HEK293 (cell line): ENCODE results near the gene INO80C.

Experiments
- SP2 ChIP-seq: fragments of 450-650 bp; formaldehyde crosslinking; IDR thresholded peaks from 2 replicates; pipeline ENCODE4 v1.5.1; 2016; ENCODE audit warnings: missing biosample characterization, missing genetic modification characterization
- ZFP41 ChIP-seq: fragments of 450-650 bp; formaldehyde crosslinking; IDR thresholded peaks from 2 replicates; pipeline ENCODE4 v1.5.1; 2016; ENCODE audit warnings: missing biosample characterization, missing genetic modification characterization, borderline replicate concordance
- ZNF211 ChIP-seq: fragments of 450-650 bp; formaldehyde crosslinking; IDR thresholded peaks from 2 replicates; pipeline ENCODE4 v1.5.1; 2016; ENCODE audit warnings: low read depth, missing biosample characterization, missing genetic modification characterization
- ZNF24 ChIP-seq: fragments of 450-650 bp; formaldehyde crosslinking; IDR thresholded peaks from 2 replicates; pipeline ENCODE4 v1.5.1; 2016; ENCODE audit warnings: missing biosample characterization, missing genetic modification characterization
- ZNF274 ChIP-seq, 2 experiments: fragments of 200-500 bp in 1 of 2; fragments of 450-650 bp in 1 of 2; sonication (Bioruptor generic) in 1 of 2; formaldehyde crosslinking in 1 of 2; IDR thresholded peaks; 2 replicates each; pipeline versions ENCODE4 v1.5.1 to v1.6.1; 2014 to 2016; ENCODE audit warnings: borderline replicate concordance in 1 of 2, inconsistent platforms in 1 of 2, low read length in 1 of 2, missing biosample characterization in 1 of 2, missing genetic modification characterization in 1 of 2
- ZNF777 ChIP-seq: fragments of 450-650 bp; formaldehyde crosslinking; IDR thresholded peaks from 2 replicates; pipeline ENCODE4 v1.5.1; 2017; ENCODE audit warnings: missing biosample characterization, missing genetic modification characterization, borderline replicate concordance
- ZSCAN23 ChIP-seq: fragments of 450-650 bp; formaldehyde crosslinking; IDR thresholded peaks from 2 replicates; pipeline ENCODE4 v1.5.1; 2016; ENCODE audit warnings: missing biosample characterization, missing genetic modification characterization
- TF ChIP-seq, protein P1 (sequence below): fragments of 450-650 bp; formaldehyde crosslinking; IDR thresholded peaks from 2 replicates; pipeline ENCODE4 v1.5.1; 2016; ENCODE audit warnings: missing biosample characterization, missing genetic modification characterization
- TF ChIP-seq, protein P2 (sequence below): fragments of 450-650 bp; formaldehyde crosslinking; IDR thresholded peaks from 2 replicates; pipeline ENCODE4 v1.5.0; 2017; ENCODE audit warnings: missing biosample characterization, missing genetic modification characterization, borderline replicate concordance
- TF ChIP-seq, protein P3 (sequence below): fragments of 450-650 bp; formaldehyde crosslinking; IDR thresholded peaks from 2 replicates; pipeline ENCODE4 v1.5.1; 2016; ENCODE audit warnings: missing biosample characterization, missing genetic modification characterization, low read depth
- TF ChIP-seq, protein P4 (sequence below): fragments of 450-650 bp; formaldehyde crosslinking; IDR thresholded peaks from 2 replicates; pipeline ENCODE4 v1.5.1; 2016; ENCODE audit warnings: missing biosample characterization, missing genetic modification characterization

DNA sequence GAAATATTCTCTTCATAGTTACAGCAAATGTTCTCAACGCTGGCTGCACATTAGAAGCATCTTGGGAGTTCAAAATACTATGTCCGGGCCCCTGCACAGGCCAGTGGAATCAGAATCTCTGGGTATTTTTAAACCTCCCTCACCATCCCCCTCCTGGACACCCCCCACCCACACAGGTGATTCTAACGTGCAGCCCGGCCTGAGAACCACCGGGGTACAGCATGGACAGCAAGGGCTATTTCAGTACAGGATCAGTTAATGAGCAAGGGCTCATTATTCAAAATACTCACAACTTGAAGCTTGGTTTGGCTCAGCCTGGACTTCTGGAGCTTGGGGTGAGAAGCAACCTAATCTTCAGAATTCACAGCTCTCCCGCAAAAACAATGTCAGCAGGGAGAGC lies 31.4 kb downstream of the INO80C start:
- no peak for TF ChIP-seq ZNF274 (IDR thresholded peaks at IDR 0.05; ENCODE audit: low read length)
- no peak for TF ChIP-seq ZNF274 (tag by site-specific recombination; IDR thresholded peaks at IDR 0.05; ENCODE audit: borderline replicate concordance)
- no peak for TF ChIP-seq SP2 (tag by site-specific recombination)
- TF ChIP-seq, protein P1, sequence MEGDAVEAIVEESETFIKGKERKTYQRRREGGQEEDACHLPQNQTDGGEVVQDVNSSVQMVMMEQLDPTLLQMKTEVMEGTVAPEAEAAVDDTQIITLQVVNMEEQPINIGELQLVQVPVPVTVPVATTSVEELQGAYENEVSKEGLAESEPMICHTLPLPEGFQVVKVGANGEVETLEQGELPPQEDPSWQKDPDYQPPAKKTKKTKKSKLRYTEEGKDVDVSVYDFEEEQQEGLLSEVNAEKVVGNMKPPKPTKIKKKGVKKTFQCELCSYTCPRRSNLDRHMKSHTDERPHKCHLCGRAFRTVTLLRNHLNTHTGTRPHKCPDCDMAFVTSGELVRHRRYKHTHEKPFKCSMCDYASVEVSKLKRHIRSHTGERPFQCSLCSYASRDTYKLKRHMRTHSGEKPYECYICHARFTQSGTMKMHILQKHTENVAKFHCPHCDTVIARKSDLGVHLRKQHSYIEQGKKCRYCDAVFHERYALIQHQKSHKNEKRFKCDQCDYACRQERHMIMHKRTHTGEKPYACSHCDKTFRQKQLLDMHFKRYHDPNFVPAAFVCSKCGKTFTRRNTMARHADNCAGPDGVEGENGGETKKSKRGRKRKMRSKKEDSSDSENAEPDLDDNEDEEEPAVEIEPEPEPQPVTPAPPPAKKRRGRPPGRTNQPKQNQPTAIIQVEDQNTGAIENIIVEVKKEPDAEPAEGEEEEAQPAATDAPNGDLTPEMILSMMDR (tag by site-specific recombination): no peak
- TF ChIP-seq ZNF777 (tag by site-specific recombination): no peak
- no peak for TF ChIP-seq ZFP41 (tag by site-specific recombination)
- TF ChIP-seq, protein P2, sequence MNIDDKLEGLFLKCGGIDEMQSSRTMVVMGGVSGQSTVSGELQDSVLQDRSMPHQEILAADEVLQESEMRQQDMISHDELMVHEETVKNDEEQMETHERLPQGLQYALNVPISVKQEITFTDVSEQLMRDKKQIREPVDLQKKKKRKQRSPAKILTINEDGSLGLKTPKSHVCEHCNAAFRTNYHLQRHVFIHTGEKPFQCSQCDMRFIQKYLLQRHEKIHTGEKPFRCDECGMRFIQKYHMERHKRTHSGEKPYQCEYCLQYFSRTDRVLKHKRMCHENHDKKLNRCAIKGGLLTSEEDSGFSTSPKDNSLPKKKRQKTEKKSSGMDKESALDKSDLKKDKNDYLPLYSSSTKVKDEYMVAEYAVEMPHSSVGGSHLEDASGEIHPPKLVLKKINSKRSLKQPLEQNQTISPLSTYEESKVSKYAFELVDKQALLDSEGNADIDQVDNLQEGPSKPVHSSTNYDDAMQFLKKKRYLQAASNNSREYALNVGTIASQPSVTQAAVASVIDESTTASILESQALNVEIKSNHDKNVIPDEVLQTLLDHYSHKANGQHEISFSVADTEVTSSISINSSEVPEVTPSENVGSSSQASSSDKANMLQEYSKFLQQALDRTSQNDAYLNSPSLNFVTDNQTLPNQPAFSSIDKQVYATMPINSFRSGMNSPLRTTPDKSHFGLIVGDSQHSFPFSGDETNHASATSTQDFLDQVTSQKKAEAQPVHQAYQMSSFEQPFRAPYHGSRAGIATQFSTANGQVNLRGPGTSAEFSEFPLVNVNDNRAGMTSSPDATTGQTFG (tag by site-specific recombination): no peak
- TF ChIP-seq, protein P3, sequence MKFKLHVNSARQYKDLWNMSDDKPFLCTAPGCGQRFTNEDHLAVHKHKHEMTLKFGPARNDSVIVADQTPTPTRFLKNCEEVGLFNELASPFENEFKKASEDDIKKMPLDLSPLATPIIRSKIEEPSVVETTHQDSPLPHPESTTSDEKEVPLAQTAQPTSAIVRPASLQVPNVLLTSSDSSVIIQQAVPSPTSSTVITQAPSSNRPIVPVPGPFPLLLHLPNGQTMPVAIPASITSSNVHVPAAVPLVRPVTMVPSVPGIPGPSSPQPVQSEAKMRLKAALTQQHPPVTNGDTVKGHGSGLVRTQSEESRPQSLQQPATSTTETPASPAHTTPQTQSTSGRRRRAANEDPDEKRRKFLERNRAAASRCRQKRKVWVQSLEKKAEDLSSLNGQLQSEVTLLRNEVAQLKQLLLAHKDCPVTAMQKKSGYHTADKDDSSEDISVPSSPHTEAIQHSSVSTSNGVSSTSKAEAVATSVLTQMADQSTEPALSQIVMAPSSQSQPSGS (tag by site-specific recombination): no peak
- TF ChIP-seq, protein P4, sequence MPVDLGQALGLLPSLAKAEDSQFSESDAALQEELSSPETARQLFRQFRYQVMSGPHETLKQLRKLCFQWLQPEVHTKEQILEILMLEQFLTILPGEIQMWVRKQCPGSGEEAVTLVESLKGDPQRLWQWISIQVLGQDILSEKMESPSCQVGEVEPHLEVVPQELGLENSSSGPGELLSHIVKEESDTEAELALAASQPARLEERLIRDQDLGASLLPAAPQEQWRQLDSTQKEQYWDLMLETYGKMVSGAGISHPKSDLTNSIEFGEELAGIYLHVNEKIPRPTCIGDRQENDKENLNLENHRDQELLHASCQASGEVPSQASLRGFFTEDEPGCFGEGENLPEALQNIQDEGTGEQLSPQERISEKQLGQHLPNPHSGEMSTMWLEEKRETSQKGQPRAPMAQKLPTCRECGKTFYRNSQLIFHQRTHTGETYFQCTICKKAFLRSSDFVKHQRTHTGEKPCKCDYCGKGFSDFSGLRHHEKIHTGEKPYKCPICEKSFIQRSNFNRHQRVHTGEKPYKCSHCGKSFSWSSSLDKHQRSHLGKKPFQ (tag by site-specific recombination): no peak
- TF ChIP-seq ZSCAN23: no peak
- no peak for TF ChIP-seq ZNF211
- TF ChIP-seq ZNF24 (tag by site-specific recombination): no peak
